HFFc6 (cell line): Measurements from ENCODE around the gene TSPAN11. TPM values are rescaled to one million over a fixed set of nuclear protein-coding genes. Genes with fewer than 3 reads are reported as not detected.

Experiments
- DNase-seq: peaks from one replicate; pipeline ENCODE4 v3.0.0-alpha.2; 2018
- H3K27ac Mint-ChIP-seq: 2 replicates; pipeline ENCODE4 v1.8.0; 2020; ENCODE audit warnings: mild to moderate bottlenecking, mixed read lengths
- H3K27me3 Mint-ChIP-seq: 2 replicates; pipeline ENCODE4 v1.8.0; 2021; ENCODE audit warnings: mild to moderate bottlenecking, moderate library complexity, mixed read lengths; ENCODE audit not compliant: insufficient read depth
- H3K36me3 Mint-ChIP-seq: 2 replicates; pipeline ENCODE4 v1.8.0; 2021; ENCODE audit warnings: low read depth, mixed read lengths
- H3K4me1 Mint-ChIP-seq: 2 replicates; pipeline ENCODE4 v1.8.0; 2020; ENCODE audit warnings: low read depth, mixed read lengths
- H3K4me3 Mint-ChIP-seq: 2 replicates; pipeline ENCODE4 v1.8.0; 2020; ENCODE audit warnings: mild to moderate bottlenecking, moderate library complexity, mixed read lengths
- H3K9me3 Mint-ChIP-seq: 2 replicates; pipeline ENCODE4 v1.8.0; 2020; ENCODE audit warnings: mild to moderate bottlenecking, mixed read lengths
- CTCF ChIP-seq: fragments of 200-600 bp; sonication (generic); IDR thresholded peaks from 2 replicates; pipeline ENCODE4 v1.5.0; 2021; ENCODE audit warnings: antibody characterized with exemption, mild to moderate bottlenecking
- total RNA-seq, 6 experiments: library from RNA; stranded (reverse); fragmentation: NEBNext Ultra II Directional; extraction: Animal tissue kit (Norgen Biotek cat#: 25700); gene quantifications; 2 replicates in 1 of 6; 3 replicates in 5 of 6; pipeline ENCODE4 v1.2.3, GENCODE V29; 2021

The TSPAN11 gene
- total RNA-seq, 6 experiments from 2014 or later: 0.17 to 0.18 TPM; not detected in 4

DNA sequence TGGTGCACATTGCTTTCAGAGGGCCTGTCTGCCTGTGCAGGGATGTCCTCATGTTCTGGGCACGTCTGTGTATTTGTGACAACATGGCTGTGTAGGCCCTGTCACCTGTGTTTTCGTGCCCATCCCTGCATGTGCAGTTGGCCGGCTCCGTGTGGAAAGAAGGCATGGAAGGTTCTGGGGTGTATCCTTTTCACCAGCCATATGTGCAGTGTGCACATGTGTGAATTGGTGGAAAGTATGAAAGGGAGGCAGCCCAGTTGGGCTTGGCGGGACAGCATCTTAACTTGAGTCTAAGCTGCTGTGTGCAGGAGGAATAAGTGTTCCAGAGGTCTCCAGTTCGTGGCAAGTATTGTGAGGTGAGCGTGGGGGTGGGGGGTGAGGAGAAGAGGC is 669 bp downstream of the TSPAN11 start:
- peak overlapping the region; percentile 37; the same call in 1 of the 2 replicates for H3K4me3 Mint-ChIP-seq
- H3K9me3 Mint-ChIP-seq: no peaks in the 10 kb centered on the region
- H3K36me3 Mint-ChIP-seq: no peaks in the 10 kb centered on the region
- no peak for TF ChIP-seq CTCF
- peaks cover 31% of the 10 kb centered on the region for H3K27me3 Mint-ChIP-seq
- DNase-seq: no peak
- H3K27ac Mint-ChIP-seq: no peak overlapping the region
- no peaks in the 10 kb centered on the region for H3K4me1 Mint-ChIP-seq

DNA sequence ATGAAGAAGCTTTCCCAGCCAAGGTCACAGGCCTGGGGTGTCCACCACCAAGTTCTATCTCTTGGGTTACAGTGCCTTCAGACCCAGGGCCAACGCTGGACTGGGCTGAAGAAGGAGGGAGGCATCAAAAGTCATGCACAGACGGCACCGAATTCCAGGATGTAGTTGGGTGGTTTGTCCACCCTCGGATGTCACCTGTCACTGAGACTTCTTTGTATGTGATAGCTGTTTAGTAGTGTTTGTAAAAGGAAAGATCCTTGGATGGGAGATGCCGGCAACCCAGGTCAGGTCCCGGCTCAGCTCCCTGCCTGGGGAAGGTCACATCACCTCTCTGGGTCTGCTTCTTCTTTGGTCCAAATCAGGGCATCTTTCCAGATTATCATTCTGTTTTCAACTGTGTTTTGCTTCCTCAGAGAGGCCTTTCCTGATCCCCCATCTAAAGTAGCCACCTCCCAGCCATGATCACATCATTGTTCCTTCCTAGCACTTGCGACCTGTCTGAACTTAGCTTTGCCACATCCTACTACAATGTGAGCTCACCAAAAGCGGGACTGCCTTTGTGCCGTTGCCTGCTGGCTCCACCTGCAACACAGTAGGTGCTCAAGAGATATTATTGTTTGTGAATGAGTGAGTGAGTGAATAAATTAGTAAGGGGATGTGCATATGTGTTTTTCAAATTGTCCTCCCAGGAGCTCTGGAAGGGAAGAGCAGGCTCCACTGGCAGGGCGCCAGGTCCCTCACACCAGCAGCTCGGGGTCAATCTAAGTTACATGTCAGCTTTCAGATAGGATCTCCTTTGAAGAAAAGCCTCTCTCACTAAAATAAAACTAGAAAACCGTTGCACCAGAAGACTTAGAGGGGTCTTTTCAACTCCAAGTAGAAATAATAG is 2.1 kb downstream of the TSPAN11 start:
- no peaks in the 10 kb centered on the region for H3K4me1 Mint-ChIP-seq
- no peak overlapping the region for H3K27ac Mint-ChIP-seq
- no peak for TF ChIP-seq CTCF
- no peaks in the 10 kb centered on the region for H3K36me3 Mint-ChIP-seq
- no peak for DNase-seq
- no peaks in the 10 kb centered on the region for H3K9me3 Mint-ChIP-seq
- no peak overlapping the region for H3K4me3 Mint-ChIP-seq
- H3K27me3 Mint-ChIP-seq: peaks cover 31% of the 10 kb centered on the region

DNA sequence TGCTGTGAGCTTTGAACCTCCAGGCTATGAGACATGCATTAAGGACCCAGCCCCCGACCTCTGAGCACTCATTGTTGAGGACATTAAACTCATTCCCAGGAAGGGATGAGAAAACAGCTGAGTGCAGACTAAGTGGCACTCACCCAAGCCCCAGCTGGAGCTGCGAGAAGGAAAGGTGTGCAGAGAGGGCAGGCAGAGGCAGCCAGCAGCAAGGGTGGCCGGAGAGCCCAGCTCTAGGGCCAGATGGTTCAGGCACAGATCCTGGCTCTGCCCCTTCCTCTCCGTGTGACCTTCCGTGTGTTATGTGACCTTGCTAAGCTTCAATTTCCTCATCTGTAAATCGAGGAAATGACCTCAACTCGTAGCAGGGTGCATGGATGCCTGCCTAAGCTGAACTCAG is 3.7 kb downstream of the TSPAN11 start:
- no peak for TF ChIP-seq CTCF
- Mint-ChIP-seq H3K27me3 (peaks cover 30% of the 10 kb centered on the region), H3K27ac (no peak overlapping the region), H3K36me3 (no peaks in the 10 kb centered on the region), H3K4me1 (no peaks in the 10 kb centered on the region), H3K4me3 (no peak overlapping the region), H3K9me3 (no peaks in the 10 kb centered on the region)
- DNase-seq: no peak

GRCh38 chr12:30930641-30931040 is 4.1 kb downstream of the TSPAN11 start:
- no peak overlapping the region for H3K27ac Mint-ChIP-seq
- H3K4me3 Mint-ChIP-seq: no peak overlapping the region
- no peak for DNase-seq
- H3K27me3 Mint-ChIP-seq: peaks cover 26% of the 10 kb centered on the region
- no peaks in the 10 kb centered on the region for H3K36me3 Mint-ChIP-seq
- no peak for TF ChIP-seq CTCF
- H3K4me1 Mint-ChIP-seq: no peaks in the 10 kb centered on the region
- H3K9me3 Mint-ChIP-seq: no peaks in the 10 kb centered on the region

DNA sequence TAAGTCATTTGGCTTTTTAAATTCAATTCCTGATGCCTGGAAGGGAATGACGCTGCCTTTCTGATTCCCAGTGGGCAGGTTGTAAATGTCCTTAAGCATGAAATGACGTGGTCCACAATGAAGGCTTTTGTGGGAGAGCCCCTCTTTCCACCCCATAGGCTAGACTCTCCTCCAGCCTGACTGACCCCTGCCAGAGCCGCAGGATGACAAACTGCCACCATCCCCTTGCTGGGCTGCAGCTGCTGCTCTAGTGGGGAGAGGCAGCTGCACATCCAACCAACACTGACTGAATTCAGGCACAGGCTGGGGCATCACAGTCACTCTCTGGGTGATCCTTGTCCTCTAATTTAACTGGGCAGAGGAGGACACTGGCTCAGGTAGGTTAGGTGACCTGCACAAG is 6.3 kb downstream of the TSPAN11 start:
- H3K27me3 Mint-ChIP-seq: peaks cover 16% of the 10 kb centered on the region
- DNase-seq: no peak
- no peaks in the 10 kb centered on the region for H3K4me1 Mint-ChIP-seq
- no peaks in the 10 kb centered on the region for H3K9me3 Mint-ChIP-seq
- H3K27ac Mint-ChIP-seq: no peak overlapping the region
- no peak for TF ChIP-seq CTCF
- H3K36me3 Mint-ChIP-seq: no peaks in the 10 kb centered on the region
- no peak overlapping the region for H3K4me3 Mint-ChIP-seq
